Measurements from ENCODE around the gene CLEC20A. TPM values are rescaled to one million over a fixed set of nuclear protein-coding genes. Genes with fewer than 3 reads are reported as not detected.

The CLEC20A gene
- total RNA-seq, 2 donors from 2014 or later, result not detected

- TF ChIP-seq CTCF (IDR thresholded peaks at IDR 0.05), result no peak
- DNase-seq (ENCODE audit: low spot score), result no peak
- no peaks in the 10 kb centered on the region for H3K36me3 ChIP-seq
- H3K4me1 ChIP-seq (replicated peaks), result no peaks in the 10 kb centered on the region
- H3K9me3 ChIP-seq, result no peaks in the 10 kb centered on the region
- H3K27ac ChIP-seq, result no peak overlapping the region
- no peaks in the 10 kb centered on the region for H3K27me3 ChIP-seq (replicated peaks; ENCODE audit: insufficient read depth)
- no peak overlapping the region for H3K4me3 ChIP-seq
- intact Hi-C loops (cut with DNase I), result no loop called here
Measured at GRCh38 chr1:178465011-178465410, 31.8 kb downstream of the CLEC20A start.

GRCh38 chr1:178464566-178464965, 32.2 kb downstream of the CLEC20A start:
- Histone ChIP-seq H3K4me3 (no peak overlapping the region), H3K9me3 (no peaks in the 10 kb centered on the region), H3K4me1 (replicated peaks) (no peaks in the 10 kb centered on the region), H3K27me3 (replicated peaks; ENCODE audit: insufficient read depth) (no peaks in the 10 kb centered on the region), H3K27ac (no peak overlapping the region), H3K36me3 (no peaks in the 10 kb centered on the region)
- no peak for TF ChIP-seq CTCF (IDR thresholded peaks at IDR 0.05)
- TF ChIP-seq POLR2AphosphoS5 (IDR thresholded peaks at IDR 0.05), result no peak
- no peak for TF ChIP-seq POLR2A (IDR thresholded peaks at IDR 0.05)
- no peak for DNase-seq (ENCODE audit: low spot score)
- intact Hi-C loops (cut with DNase I), result no loop called here

GRCh38 chr1:178464141-178464540, 32.6 kb downstream of the CLEC20A start:
- no peak for DNase-seq (ENCODE audit: low spot score)
- Histone ChIP-seq H3K4me1 (replicated peaks) (no peaks in the 10 kb centered on the region), H3K27ac (no peak overlapping the region), H3K27me3 (replicated peaks; ENCODE audit: insufficient read depth) (no peaks in the 10 kb centered on the region), H3K36me3 (no peaks in the 10 kb centered on the region), H3K9me3 (no peaks in the 10 kb centered on the region), H3K4me3 (no peak overlapping the region)
- 44% methylated on average over 1 of the region's 1 CpG for WGBS
- TF ChIP-seq POLR2AphosphoS5 (IDR thresholded peaks at IDR 0.05) (no peak), POLR2A (IDR thresholded peaks at IDR 0.05) (no peak), CTCF (IDR thresholded peaks at IDR 0.05) (no peak)
- intact Hi-C loops (cut with DNase I), result no loop called here

GRCh38 chr1:178461701-178462100, 35.1 kb downstream of the CLEC20A start:
- no peaks in the 10 kb centered on the region for H3K9me3 ChIP-seq
- no peaks in the 10 kb centered on the region for H3K36me3 ChIP-seq
- H3K27me3 ChIP-seq (replicated peaks; ENCODE audit: insufficient read depth), result no peaks in the 10 kb centered on the region
- TF ChIP-seq CTCF (IDR thresholded peaks at IDR 0.05) (no peak), POLR2A (IDR thresholded peaks at IDR 0.05) (no peak), POLR2AphosphoS5 (IDR thresholded peaks at IDR 0.05) (no peak)
- DNase-seq (ENCODE audit: low spot score), result no peak
- H3K4me1 ChIP-seq (replicated peaks), result no peaks in the 10 kb centered on the region
- H3K4me3 ChIP-seq, result no peak overlapping the region
- H3K27ac ChIP-seq, result no peak overlapping the region
- intact Hi-C loops (cut with DNase I), result no loop called here
- WGBS, result 77% methylated on average over 4 of the region's 4 CpGs

- H3K27ac ChIP-seq, result no peak overlapping the region
- H3K4me3 ChIP-seq, result no peak overlapping the region
- TF ChIP-seq CTCF (IDR thresholded peaks at IDR 0.05) (no peak), POLR2A (IDR thresholded peaks at IDR 0.05) (no peak), POLR2AphosphoS5 (IDR thresholded peaks at IDR 0.05) (no peak)
- H3K4me1 ChIP-seq (replicated peaks), result no peaks in the 10 kb centered on the region
- H3K9me3 ChIP-seq, result no peaks in the 10 kb centered on the region
- WGBS, result 85% methylated on average over 2 of the region's 2 CpGs
- DNase-seq (ENCODE audit: low spot score), result no peak
- intact Hi-C loops (cut with DNase I), result no loop called here
- H3K27me3 ChIP-seq (replicated peaks; ENCODE audit: insufficient read depth), result no peaks in the 10 kb centered on the region
- H3K36me3 ChIP-seq, result no peaks in the 10 kb centered on the region
Measured at GRCh38 chr1:178461104-178461503, 35.7 kb downstream of the CLEC20A start.

Data from prostate gland (tissue), 2 donors.